GM04504 (cell line): ENCODE data around the gene ARHGEF7.

Source experiments
- DNase-seq: peaks from one replicate; pipeline ENCODE4 v3.0.0-alpha.2; 2012; ENCODE audit warnings: low read depth

ARHGEF7 gene

GRCh38 chr13:111303559-111303958 lies 188.4 kb downstream of the ARHGEF7 start:
- no peak for DNase-seq

- DNase-seq: no peak
Observed at GRCh38 chr13:111304041-111304544, 189.0 kb downstream of the ARHGEF7 start.

GRCh38 chr13:111304603-111305289 lies 189.6 kb downstream of the ARHGEF7 start:
- DNase-seq: no peak

- DNase-seq: no peak
Observed at GRCh38 chr13:111312944-111313590, 198.0 kb downstream of the ARHGEF7 start.

- no peak for DNase-seq
Observed at GRCh38 chr13:111313911-111314425, 198.9 kb downstream of the ARHGEF7 start.

- peak; percentile 2 for DNase-seq
Observed at GRCh38 chr13:111314852-111315251, 199.7 kb downstream of the ARHGEF7 start.

GRCh38 chr13:111315347-111315995 lies 200.4 kb downstream of the ARHGEF7 start:
- DNase-seq: no peak

GRCh38 chr13:111316161-111316730 lies 201.1 kb downstream of the ARHGEF7 start:
- no peak for DNase-seq

- no peak for DNase-seq
Observed at GRCh38 chr13:111317042-111317550, 202.0 kb downstream of the ARHGEF7 start.

GRCh38 chr13:111317571-111318345 lies 202.6 kb downstream of the ARHGEF7 start:
- no peak for DNase-seq

GRCh38 chr13:111318386-111318785 lies 203.3 kb downstream of the ARHGEF7 start:
- no peak for DNase-seq

GRCh38 chr13:111319521-111319920 lies 204.4 kb downstream of the ARHGEF7 start:
- DNase-seq: no peak

- DNase-seq: no peak
Observed at GRCh38 chr13:111319998-111320911, 205.1 kb downstream of the ARHGEF7 start, which contains the start of gene TEX29. TSS of gene TEX29 (plus strand) at chr13:111320642. CDS start at chr13:111320891, 249 bp downstream.

GRCh38 chr13:111322001-111322915 lies 207.1 kb downstream of the ARHGEF7 start:
- no peak for DNase-seq

GRCh38 chr13:111322916-111323331 lies 207.8 kb downstream of the ARHGEF7 start:
- DNase-seq: no peak

GRCh38 chr13:111323549-111323948 lies 208.4 kb downstream of the ARHGEF7 start:
- no peak for DNase-seq

- DNase-seq: no peak
Observed at GRCh38 chr13:111323950-111324651, 209.0 kb downstream of the ARHGEF7 start.

GRCh38 chr13:111324736-111325135 lies 209.6 kb downstream of the ARHGEF7 start:
- DNase-seq: no peak
